GM21717 (cell line): ENCODE results near the gene TNFRSF17.
A peak's percentile ranks its signal among the peaks of the same experiment; 100 is the strongest.
"Not testable (repeated sequence)": the region's sequence is repeated elsewhere in the genome, so short reads cannot be mapped to it uniquely, and the experiment has no call there.

ENCODE experiments used
- ATAC-seq: cut with Tn5 transposase; IDR thresholded peaks from one replicate; pipeline ENCODE4 v1.9.1; 2021; ENCODE audit warnings: mild to moderate bottlenecking, moderate library complexity; ENCODE audit not compliant: unreplicated experiment

TNFRSF17 gene

DNA sequence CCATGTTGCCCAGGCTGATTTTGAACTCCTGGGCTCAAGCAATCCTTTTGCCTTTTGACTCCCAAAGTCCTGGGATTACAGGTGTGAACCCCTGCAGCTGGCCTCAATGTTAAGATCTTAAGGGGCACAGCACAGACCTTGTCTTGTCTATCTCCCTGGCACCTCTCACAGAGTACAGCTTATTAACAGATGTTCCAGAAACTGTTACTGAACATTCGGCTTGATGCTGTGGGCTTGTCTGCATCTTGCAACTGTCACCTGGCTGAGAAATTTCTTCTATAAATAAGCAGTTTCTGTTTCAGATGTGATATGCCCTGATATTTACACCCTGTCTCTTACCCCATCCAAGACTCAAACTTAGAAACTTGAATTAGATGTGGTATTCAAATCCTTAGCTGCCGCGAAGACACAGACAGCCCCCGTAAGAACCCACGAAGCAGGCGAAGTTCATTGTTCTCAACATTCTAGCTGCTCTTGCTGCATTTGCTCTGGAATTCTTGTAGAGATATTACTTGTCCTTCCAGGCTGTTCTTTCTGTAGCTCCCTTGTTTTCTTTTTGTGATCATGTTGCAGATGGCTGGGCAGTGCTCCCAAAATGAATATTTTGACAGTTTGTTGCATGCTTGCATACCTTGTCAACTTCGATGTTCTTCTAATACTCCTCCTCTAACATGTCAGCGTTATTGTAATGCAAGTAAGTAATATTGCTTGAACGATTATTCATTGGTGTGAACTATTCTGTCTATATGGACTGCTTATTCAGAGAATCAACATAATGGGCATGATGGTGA, at the start of gene TNFRSF17:
Gene TNFRSF17, plus strand, starts transcription at position 450 of the 791 bp plus-strand sequence. Its CDS starts 115 bp downstream, at position 565.
- peak; percentile 65 for ATAC-seq

DNA sequence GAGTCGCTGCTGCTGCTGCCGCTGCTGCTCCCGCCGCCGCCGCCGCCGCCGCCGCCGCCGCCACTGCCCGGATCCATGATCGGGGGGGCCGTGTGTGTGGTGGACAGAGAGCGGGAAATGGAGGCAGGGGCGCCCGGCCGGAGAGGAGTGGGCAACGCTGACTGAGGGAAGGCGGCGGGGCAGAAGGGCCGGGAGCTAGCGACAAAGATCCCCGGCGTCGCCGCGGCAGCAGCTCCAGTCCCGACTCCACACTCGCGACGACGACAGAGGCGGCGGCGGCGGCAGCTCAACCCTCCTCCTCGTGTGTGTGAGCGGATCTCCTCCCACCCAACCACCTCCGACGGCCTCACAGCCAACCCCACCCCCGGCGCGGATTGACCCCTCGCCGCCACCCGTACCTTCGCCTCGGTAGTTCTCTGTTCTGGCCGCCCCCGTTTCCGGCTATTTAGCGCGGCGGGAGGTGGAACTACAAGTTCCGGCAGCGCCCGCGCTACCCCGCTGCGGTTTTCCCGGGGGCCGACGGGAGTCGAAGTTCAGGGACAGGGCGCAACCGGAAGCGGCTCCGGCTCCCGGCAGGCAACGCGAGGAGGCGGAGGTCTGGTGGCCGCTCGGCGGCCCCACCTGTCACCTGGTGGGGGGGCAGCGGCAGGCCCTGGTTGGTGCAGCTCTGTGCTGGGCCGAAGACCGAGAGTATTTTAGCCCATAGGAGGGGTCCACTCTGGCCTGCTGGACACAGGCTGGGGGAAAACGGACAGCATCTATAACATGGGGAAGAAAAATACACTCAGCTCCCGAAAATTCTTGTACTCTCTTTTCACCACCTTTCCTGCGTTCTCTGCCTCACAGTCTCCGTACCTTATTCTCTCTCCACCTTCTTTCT, 49.1 kb upstream of the TNFRSF17 start, which contains the start of gene GSPT1:
Gene GSPT1, minus strand, starts transcription at position 313 of the 880 bp plus-strand sequence. Its CDS starts 236 bp downstream, at position 77.
- ATAC-seq: peak; percentile 82

DNA sequence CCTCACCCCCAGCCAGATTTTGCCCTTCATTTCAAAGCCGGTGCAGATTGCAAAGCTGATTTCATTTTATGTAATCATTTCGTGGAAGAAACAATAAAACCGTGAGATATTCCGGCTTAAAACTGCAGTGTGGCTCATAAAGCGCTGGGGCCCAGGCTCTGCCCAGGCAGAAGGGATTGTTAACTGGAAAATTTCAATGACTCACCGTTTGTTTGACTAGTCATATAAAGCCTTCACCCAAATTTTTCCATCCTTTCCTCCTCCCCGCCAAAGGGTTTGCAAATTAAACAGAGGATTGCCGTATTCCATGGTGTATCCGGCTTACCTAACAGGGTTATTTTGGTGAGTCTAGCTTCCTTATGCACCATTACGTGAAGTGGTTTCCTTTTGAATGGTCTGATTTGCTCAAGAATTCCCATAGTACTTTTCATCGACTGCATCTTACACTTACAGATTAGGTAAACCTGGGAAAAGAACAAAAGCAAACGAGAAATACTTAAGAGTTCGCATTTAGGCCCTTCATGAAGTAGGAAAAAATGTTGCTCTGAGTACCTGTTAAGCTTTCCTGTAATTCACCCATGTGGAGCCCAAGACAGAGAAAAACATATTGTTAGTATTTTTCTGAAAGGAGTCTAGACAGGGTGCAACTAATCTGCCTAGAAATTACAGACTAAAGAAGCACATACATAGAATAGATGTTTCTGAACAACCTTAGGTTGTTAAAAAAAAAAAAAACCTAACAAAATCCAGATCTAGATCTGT, 48.3 kb upstream of the TNFRSF17 start:
- no peak for ATAC-seq

DNA sequence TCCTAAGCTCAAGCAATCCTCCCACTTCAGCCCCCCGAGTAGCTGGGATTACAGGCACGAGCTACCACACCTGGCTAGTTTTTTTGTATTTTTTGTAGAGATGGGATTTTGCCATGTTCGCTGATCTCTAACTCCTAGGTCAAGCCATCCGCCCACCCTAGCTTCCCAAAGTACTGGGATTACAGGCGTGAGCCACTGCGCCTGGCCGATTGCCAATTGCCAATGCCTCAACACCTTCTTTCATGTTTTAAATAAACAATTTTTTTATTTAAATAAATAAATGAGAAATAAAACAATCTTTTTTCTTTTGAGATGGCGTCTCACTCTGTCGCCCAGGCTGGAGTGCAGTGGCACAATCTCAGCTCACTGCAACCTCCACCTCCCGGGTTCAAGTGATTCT, 41.0 kb upstream of the TNFRSF17 start:
- not testable (repeated sequence) for ATAC-seq

DNA sequence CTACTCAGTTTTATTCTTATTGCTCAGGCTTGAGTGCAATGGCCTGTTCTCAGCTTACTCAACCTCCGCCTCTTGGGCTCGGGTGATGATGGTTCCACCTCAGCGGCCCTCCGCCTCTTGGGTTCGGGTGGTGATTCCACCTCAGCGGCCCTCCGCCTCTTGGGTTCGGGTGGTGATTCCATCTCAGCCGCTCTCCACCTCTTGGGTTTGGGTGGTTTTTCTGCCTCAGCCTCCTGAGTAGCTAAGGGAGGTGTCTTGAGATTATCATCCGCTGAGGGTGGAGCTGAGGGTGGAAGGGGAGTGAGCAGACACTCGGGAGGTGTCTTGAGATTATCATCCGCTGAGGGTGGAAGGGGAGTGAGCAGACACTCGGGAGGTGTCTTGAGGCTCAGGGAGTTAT, 37.7 kb upstream of the TNFRSF17 start:
- not testable (repeated sequence) for ATAC-seq

DNA sequence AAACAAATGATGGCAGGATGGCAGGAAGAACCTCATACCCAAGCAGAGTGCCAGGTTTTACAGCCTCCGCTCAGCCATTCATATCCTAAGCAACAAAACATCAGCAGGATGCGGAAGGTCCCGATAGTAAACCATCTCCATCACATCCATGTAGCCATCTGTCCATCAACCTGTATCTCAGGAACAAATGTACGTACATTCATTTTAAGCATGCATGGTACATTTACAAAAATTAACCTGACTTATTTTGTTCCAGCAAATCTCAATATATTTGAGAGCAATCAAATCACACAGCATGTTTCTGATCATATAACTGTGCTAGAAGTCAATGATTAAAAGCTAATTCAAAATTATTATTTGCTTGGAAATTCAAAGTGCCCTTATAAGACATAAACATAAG, 23.1 kb upstream of the TNFRSF17 start, which contains the start of gene NPIPB2:
Gene NPIPB2, minus strand, starts transcription at position 101 of the 400 bp plus-strand sequence. Its CDS starts 0 bp downstream, at position 101.
- ATAC-seq: not testable (repeated sequence)

DNA sequence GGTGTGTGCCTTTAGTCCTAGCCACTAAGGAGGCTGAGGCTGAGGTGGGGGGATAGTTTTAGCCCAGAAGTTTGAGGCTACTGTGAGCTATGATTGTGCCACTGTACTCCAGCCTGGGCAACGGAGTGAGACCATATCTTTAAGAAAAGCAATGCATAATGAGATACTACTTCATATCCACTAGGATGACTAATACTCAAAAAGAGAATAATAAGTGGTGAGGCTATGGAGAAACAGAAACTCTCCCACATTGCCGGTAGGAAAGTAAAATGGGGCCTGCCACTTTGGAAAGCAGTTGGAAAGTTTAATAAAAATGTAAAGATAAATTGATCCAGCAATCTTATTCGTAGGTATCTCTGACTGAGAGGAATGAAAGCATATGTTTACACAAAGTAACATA, 18.6 kb upstream of the TNFRSF17 start:
- no peak for ATAC-seq

DNA sequence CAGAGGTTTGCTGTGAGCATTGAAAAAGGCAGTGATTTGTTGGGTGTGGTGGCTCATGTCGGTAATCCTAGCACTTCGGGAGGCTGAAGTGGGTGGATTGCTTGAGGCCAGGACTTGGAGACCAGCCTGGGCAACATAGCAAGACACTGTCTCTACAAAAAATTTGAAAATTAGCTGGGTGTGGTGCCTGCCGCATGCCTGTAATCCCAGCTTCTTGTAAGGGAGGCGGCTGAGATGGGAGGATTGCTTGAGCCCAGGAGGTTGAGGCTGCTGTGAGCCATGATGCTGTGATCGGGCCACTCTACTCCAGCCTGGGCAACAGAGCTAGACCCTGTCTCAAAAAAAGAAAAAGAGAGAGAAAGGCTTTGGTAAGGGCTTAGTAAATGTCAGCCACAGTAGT, 16.2 kb upstream of the TNFRSF17 start:
- no peak for ATAC-seq

DNA sequence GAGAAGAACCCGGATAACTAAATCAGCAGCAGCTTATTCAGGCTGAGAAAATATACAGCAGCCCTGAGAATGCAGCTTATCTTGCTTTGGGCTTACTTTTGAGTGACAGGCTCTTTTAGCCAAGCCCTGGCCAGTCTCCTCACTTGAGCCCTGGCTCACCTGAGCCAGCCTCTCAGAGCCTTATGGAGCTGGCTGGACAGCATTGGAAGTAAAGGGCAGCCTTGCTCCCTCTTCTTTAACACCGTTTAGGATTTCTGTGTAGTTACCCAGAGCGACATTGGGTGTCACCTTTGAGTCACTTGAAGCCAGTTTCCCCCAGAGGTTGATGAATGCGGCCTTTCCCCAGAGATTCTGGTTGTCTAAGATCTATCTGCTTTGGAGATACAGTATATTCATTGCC, 15.5 kb upstream of the TNFRSF17 start:
- ATAC-seq: no peak

DNA sequence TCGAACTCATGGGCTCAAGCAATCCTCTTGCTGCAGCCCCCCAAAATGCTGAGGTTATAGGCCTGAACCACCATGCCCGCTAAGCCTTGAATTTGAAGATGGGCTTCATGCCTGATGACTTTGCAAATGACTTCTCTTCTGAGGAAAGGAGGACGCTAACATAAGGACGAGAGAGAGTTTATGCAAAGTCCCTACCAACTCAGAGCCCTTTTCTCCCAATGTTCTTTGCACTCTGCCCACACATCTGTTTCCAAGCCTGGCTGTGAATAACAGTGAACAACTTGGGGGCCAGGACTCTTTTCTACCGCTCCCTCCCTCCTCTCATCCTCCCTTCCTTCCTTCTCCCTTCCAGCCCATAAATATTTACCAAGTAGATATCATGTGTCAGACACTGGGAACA, 14.6 kb upstream of the TNFRSF17 start:
- ATAC-seq: no peak

DNA sequence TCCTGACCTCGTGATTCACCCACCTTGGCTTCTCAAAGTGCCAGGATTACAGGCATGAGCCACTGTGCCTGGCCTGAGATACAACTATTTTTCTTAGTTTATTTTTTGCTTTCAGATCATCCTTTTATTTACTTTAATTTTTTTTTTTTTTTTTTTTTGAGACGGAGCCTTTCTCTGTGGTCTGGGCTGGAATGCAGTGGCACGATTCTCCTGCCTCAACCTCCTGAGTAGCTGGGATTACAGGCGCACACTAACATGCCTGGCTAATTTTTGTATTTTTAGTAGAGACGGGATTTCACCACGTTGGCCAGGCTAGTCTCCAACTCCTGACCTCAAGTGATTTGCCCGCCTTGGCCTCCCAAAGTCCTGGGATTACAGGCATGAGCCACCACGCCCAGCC, 11.4 kb upstream of the TNFRSF17 start:
- not testable (repeated sequence) for ATAC-seq

DNA sequence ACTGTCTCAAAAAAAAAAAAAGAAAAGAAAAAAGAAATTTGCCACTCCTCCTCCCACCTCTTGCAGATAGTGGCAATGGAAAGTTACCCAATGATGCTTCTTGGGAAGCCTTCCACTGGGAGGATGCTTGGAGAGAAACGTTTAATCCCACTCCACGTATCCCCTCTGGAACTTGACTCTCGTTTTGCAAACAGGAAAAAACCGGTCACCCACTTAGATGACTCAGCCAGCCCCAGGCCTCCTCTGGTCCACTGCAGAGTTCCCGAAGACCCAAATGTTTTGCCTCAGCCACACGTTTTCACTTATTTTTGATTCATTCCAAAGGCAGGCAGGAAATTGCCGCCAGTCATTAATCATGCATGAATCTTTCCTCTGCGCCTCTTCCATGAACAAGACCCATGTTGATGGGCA, 9.3 kb upstream of the TNFRSF17 start:
- no peak for ATAC-seq

DNA sequence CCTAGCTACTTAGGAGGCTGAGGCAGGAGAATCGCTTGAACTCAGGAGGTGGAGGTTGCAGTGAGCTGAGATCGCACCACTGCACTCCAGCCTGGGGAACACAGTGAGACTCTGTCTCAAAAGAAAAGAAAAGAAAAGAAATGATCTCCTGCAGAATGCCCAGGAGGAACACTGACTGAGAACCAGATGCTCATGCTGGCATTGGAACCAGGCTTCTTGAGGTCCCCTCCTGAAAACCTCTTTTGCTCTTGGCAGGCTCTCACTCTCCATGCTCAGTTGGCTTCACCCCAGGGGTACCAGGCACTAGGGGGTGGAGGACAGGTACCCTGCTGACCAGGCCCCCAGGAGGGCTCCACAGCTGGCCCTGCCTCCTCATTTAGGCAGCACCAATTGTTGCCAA, 8.5 kb upstream of the TNFRSF17 start:
- ATAC-seq: no peak

DNA sequence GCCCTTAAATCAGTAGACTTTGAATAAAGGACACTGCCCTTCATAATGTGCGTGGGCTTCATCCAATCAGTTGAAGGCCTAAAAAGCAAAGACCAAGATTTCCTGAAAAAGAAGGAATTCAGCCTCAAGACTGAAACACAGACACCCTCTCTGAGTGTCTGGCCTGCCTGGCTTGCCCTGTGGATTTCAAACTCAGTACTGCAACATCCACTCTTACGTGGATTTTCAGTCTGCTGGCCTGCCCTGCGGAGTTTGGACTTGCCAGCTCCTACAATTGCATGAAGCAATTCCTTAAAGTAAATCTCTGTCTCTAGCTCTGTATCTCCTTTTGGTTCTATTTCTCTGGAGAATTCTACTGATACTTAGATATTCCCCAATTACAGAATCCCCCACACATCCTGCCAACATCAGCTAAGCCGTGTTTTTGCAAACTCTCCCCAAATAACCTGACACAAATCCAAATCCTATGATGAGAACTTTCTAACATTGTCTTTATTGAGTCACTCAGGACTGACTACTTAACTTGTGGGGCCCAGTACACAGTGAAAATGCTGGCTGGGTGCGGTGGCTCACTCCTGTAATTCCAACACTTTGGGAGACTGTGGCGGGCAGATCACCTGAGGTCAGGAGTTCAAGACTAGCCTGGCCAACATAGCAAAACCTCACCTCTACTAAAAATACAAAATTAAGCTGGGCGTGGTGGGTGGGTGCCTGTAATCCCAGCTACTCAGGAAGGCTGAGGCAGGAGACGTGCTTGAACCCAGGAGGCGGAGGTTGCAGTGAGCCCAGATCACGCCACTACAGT, 7.2 kb upstream of the TNFRSF17 start:
- no peak for ATAC-seq

DNA sequence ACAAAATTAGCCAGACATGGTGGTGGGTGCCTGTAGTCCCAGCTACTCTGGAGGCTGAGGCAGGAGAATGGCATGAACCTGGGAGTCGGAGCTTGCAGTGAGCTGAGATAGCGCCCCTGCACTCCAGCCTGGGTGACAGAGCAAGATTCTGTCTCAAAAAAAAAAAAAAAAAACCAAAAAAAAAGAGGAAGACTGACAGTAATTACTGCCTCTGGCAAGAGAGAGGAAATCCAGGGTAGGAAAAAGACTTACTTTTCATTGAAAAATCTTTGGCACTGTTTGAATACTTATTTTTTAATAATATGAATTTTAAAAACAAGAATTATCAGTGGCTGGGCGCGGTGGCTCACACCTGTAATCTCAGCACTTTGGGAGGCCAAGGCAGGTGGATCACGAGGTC, 2.6 kb upstream of the TNFRSF17 start:
- not testable (repeated sequence) for ATAC-seq

DNA sequence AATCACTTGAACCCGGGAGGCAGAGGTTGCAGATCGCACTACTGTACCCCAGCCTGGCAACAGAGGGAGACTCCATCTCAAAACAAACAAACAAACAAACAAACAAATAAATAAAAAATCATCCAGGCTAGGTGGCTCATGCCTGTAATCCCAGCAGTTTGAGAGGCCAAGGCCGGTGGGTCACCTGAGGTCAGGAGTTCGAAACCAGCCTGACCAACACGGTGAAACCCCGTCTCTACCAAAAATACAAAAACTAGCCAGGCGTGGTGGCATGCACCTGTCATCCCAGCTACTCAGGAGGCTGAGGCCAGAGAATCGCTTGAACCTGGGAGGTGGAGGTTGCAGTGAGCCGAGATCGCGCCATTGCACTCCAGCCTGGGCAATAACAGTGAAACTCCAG, 2.0 kb upstream of the TNFRSF17 start:
- ATAC-seq: not testable (repeated sequence)

DNA sequence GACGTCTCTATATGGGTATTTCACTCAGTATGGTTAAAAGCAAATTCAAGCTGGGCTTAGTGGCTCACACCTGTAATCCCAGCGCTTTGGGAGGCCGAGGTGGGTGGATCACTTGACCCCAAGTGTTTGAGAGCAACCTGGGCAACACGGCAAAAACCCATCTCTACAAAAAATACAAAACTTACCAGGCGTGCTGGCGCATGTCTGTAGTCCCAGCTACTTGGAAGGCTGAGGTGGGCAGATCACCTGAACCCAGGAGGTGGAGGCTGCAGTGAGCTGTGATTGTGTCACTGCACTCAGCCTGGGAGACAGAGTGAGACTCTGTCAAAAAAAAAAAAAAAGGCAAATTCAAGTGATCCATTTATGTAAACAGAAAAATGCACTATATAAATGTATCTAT, 1.3 kb upstream of the TNFRSF17 start:
- no peak for ATAC-seq

DNA sequence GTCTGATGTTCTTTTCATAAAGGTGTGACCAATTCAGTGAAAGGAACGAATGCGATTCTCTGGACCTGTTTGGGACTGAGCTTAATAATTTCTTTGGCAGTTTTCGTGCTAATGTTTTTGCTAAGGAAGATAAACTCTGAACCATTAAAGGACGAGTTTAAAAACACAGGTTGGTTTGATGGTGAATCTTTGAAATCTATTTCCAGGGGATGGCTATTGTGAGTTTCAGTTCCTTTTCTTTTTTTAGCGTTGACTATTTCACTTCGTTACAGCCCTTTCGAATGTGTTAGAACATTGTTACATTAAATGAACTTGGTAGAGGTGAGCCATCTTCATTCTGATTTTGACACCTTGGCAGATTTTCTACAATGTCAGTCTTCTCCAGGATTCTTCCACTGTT, 1.2 kb downstream of the TNFRSF17 start:
- ATAC-seq: no peak

DNA sequence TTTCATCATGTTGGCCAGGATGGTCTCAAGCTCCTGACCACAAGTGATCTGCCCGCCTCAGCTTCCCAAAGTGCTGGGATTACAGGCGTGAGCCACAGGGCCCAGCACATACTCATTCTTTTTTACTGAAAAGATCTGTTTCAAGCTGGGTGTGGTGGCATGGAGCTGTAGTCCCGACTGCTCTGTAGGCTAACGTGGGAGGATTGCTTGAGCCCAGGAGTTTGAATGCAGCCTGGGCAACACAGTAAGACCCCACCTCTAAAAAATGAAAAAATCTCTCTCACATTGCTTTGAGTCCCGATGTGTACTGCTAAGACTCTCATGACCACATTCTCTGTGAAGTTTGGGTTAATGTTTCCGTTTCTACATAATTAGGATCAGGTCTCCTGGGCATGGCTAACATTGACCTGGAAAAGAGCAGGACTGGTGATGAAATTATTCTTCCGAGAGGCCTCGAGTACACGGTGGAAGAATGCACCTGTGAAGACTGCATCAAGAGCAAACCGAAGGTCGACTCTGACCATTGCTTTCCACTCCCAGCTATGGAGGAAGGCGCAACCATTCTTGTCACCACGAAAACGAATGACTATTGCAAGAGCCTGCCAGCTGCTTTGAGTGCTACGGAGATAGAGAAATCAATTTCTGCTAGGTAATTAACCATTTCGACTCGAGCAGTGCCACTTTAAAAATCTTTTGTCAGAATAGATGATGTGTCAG, 2.3 kb downstream of the TNFRSF17 start:
- ATAC-seq: no peak
